SIG-M5 (cell line): ENCODE data around the gene CTXND1.
"Not testable (repeated sequence)": the region's sequence is repeated elsewhere in the genome, so short reads cannot be mapped to it uniquely, and the experiment has no call there.

Experiments used
- DNase-seq: peaks from one replicate; lab custom pipeline; 2025; lab: John Stamatoyannopoulos, UW

The CTXND1 gene

DNA sequence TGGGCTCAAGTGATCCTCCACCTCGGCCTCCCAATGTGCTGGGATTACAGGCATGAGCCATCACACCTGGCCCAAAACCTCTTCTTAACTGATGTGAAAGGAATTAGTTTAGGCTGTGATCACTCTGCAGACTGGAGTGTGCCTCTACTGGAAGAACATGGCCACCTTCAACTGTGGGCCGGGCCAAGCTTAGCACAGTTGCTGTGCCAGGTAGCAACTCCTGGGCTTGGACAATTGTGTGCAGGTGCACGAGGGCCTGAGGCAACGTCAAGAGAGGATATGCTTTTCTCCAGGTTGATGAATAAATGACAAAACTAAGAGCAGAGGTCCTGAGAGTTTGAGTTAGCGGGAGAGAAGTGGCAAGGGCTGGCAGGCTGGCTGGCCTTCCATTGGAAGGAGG is 92.7 kb downstream of the CTXND1 start:
- DNase-seq, result no peak

- DNase-seq, result no peak
Measured at GRCh38 chr15:80157215-80157614, 94.8 kb downstream of the CTXND1 start.

DNA sequence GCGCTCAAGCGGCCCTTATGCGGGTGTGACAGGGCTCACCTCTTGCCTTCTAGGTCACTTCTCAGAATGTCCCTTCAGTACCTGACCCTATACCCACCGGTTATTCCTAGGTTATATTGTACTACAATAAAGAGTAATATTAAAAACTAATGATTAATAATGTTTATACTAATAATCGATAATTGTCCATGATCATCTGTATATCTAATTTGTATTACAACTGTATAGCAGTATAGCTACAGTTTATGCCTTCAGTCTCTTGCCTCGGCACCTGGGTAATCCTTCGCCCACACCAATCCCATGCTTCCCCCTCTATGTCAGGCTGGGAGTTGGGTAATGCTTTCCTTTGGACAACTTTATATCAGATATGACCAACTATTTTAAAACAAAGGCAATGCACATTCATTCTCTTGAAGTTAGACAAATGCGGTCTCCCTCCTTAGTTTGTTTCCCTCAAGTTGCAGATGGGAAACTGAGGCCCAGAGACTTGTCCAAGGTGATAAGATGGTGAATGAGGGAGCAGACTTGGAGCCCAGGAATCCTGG is 95.8 kb downstream of the CTXND1 start:
- no peak for DNase-seq

- not testable (repeated sequence) for DNase-seq
Measured at GRCh38 chr15:80155378-80156175, 96.4 kb downstream of the CTXND1 start.

- DNase-seq, result no peak
Measured at GRCh38 chr15:80155001-80155377, 97.0 kb downstream of the CTXND1 start.

DNA sequence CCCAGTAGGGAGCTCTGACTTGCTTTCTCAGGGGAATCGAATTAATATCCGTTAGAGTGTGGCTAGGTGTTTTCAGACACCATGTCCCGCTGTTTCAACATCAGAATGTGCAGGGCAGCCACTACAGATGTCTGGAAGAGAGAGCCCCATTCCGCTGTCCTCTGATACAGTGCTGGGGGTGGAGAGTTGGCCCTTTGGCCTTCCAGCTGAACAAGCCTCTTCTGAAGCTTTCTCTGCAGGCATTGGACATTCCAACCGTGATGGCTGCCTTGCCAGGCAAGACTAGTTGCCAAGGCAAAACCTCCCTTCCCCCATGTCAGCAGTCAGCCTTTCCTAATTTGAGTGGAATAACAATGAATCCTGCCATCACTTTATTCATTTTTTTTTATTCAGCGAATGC is 97.7 kb downstream of the CTXND1 start:
- DNase-seq, result no peak

- DNase-seq, result no peak
Measured at GRCh38 chr15:80153900-80154299, 98.1 kb downstream of the CTXND1 start.

- DNase-seq, result no peak
Measured at GRCh38 chr15:80152896-80153876, 98.8 kb downstream of the CTXND1 start, which contains the start of gene FAH. Gene FAH, plus strand, starts transcription at chr15:80152999. Its CDS starts 56 bp downstream, at chr15:80153055.

DNA sequence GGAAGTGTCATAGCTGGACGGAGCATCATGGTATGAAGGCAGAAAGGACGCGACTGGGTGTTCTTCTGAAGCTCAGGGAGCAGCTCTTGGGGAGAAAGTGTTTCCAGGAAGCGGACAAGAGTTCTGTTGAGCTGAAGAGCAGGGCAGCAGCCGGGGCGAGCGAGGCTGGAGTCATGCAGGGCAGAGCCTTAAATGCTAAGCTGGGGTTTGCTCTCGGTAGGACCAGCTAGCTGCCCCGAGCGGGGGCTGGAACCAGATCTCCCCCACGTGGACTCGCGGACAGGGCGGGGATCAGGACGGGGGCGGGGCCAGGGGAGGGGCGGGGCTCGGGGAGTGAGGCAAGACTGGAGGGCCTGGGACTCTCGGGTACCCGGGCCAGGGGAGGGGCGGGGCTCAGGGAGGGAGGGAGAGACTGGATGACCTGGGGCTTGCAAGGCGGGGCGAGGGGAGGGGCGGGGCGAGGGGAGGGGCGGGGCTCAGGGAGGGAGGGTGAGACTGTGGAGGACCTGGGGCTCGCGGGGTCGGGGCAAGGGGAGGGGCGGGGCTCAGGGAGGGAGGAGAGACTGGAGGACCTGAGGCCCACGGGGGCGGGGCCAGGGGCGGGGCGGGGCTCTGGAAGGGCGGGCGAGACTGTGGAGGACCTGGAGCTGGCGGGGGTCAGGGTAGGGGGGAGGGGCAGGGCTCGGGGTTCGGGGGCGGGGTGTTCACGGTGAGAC is 99.7 kb downstream of the CTXND1 start:
- peak; percentile 9 for DNase-seq

GRCh38 chr15:80151576-80151975 is 100.4 kb downstream of the CTXND1 start:
- no peak for DNase-seq

GRCh38 chr15:80151148-80151547 is 100.9 kb downstream of the CTXND1 start:
- no peak for DNase-seq
